DND-41 (cell line): Measurements from ENCODE around the gene SNX13.
"Not testable (repeated sequence)": the region's sequence is repeated elsewhere in the genome, so short reads cannot be mapped to it uniquely, and the experiment has no call there.

Experiments used
- ATAC-seq: fragments of 200-7000 bp; cut with Tn5 transposase; 3 replicates; pipeline ENCODE4 v1.9.1; 2021; ENCODE audit warnings: low read depth; ENCODE audit not compliant: insufficient read depth
- DNase-seq: peaks from one replicate; pipeline ENCODE4 v3.0.0-alpha.2; 2020
- H2AFZ ChIP-seq: 2 replicates; pipeline ENCODE4 v1.6.0; 2012; ENCODE audit warnings: low read depth, low read length
- H3K27ac ChIP-seq: 2 replicates; pipeline ENCODE4 v1.5.1; 2012; ENCODE audit warnings: low read length, inconsistent platforms
- H3K27me3 ChIP-seq: fragments of 200-600 bp; sonication (generic); 2 replicates; pipeline ENCODE4 v1.6.0; 2012; ENCODE audit warnings: low read length, mild to moderate bottlenecking, inconsistent platforms; ENCODE audit not compliant: insufficient read depth, poor library complexity
- H3K36me3 ChIP-seq: 2 replicates; pipeline ENCODE4 v1.5.1; 2012; ENCODE audit warnings: low read length, inconsistent platforms; ENCODE audit not compliant: insufficient read depth
- H3K4me1 ChIP-seq: 2 replicates; pipeline ENCODE4 v1.5.1; 2012; ENCODE audit warnings: mild to moderate bottlenecking, low read length; ENCODE audit not compliant: insufficient read depth
- H3K4me2 ChIP-seq: 2 replicates; pipeline ENCODE4 v1.6.0; 2012; ENCODE audit warnings: mild to moderate bottlenecking, moderate library complexity, low read length, inconsistent platforms; ENCODE audit not compliant: insufficient read depth
- H3K4me3 ChIP-seq, 2 experiments: fragments of 200-600 bp in 1 of 2; shearing (Covaris generic) in 1 of 2; 2 replicates each; pipeline ENCODE4 v1.5.1; 2012 to 2016; ENCODE audit warnings: inconsistent platforms in 2 of 2, low read length in 2 of 2, mild to moderate bottlenecking in 2 of 2, low read depth in 1 of 2, moderate library complexity in 1 of 2
- H3K79me2 ChIP-seq: 2 replicates; pipeline ENCODE4 v1.6.0; 2012; ENCODE audit warnings: low read length, inconsistent platforms; ENCODE audit not compliant: insufficient read depth
- H3K9ac ChIP-seq: 2 replicates; pipeline ENCODE4 v1.6.0; 2012; ENCODE audit warnings: low read depth, mild to moderate bottlenecking, inconsistent platforms, low read length, moderate library complexity
- H3K9me3 ChIP-seq: 2 replicates; pipeline ENCODE4 v1.5.1; 2012; ENCODE audit warnings: low read length, moderate library complexity, mild to moderate bottlenecking, inconsistent platforms; ENCODE audit not compliant: insufficient read depth, severe bottlenecking
- H4K20me1 ChIP-seq: 2 replicates; pipeline ENCODE4 v1.6.0; 2012; ENCODE audit warnings: low read length; ENCODE audit not compliant: insufficient read depth
- CTCF ChIP-seq: IDR thresholded peaks from 2 replicates; pipeline ENCODE4 v1.5.1; 2012; ENCODE audit warnings: borderline replicate concordance, low read length, moderate library complexity, mild to moderate bottlenecking; ENCODE audit not compliant: poor library complexity, severe bottlenecking; ENCODE audit errors: extremely low read depth
- EZH2 ChIP-seq: IDR thresholded peaks from 3 replicates; pipeline ENCODE4 v1.6.1; 2012; ENCODE audit warnings: borderline replicate concordance, low read depth, mild to moderate bottlenecking, moderate library complexity, low read length, inconsistent platforms; ENCODE audit not compliant: severe bottlenecking

Gene SNX13

GRCh38 chr7:17912050-17912449 is 28.2 kb downstream of the SNX13 start:
- H3K4me1 ChIP-seq, result no peaks in the 10 kb centered on the region
- H3K4me2 ChIP-seq, result no peak overlapping the region
- no peak overlapping the region for H2AFZ ChIP-seq
- H3K4me3 ChIP-seq, result no peak overlapping the region
- peaks cover 3% of the 10 kb centered on the region for H3K9me3 ChIP-seq
- no peaks in the 10 kb centered on the region for H3K27me3 ChIP-seq
- DNase-seq (no peak), ATAC-seq (no peak)
- no peak overlapping the region for H3K9ac ChIP-seq
- TF ChIP-seq CTCF, result no peak
- TF ChIP-seq EZH2, result no peak
- no peak overlapping the region for H3K27ac ChIP-seq
- H4K20me1 ChIP-seq, result peaks cover 16% of the 10 kb centered on the region
- peaks cover 77% of the 10 kb centered on the region for H3K79me2 ChIP-seq
- H3K36me3 ChIP-seq, result no peaks in the 10 kb centered on the region

- no peak overlapping the region for H3K9ac ChIP-seq
- no peaks in the 10 kb centered on the region for H3K36me3 ChIP-seq
- H3K27me3 ChIP-seq, result no peaks in the 10 kb centered on the region
- no peak overlapping the region for H2AFZ ChIP-seq
- H4K20me1 ChIP-seq, result peaks cover 16% of the 10 kb centered on the region
- peaks cover 62% of the 10 kb centered on the region for H3K79me2 ChIP-seq
- TF ChIP-seq EZH2, result no peak
- no peak for TF ChIP-seq CTCF
- no peak overlapping the region for H3K4me3 ChIP-seq
- no peak for DNase-seq
- no peak overlapping the region for H3K27ac ChIP-seq
- no peaks in the 10 kb centered on the region for H3K9me3 ChIP-seq
- ATAC-seq, result no peak
- no peak overlapping the region for H3K4me2 ChIP-seq
- H3K4me1 ChIP-seq, result no peaks in the 10 kb centered on the region
Observed at GRCh38 chr7:17910377-17910776, 29.9 kb downstream of the SNX13 start.

GRCh38 chr7:17909310-17909709 is 31.0 kb downstream of the SNX13 start:
- not testable (repeated sequence) for H3K27ac ChIP-seq, H3K4me1 ChIP-seq, ATAC-seq, H3K36me3 ChIP-seq, H3K9me3 ChIP-seq, H3K4me3 ChIP-seq, H3K4me2 ChIP-seq, H3K27me3 ChIP-seq, H3K9ac ChIP-seq, DNase-seq, H2AFZ ChIP-seq
- H4K20me1 ChIP-seq, result peaks cover 20% of the 10 kb centered on the region
- H3K79me2 ChIP-seq, result peaks cover 55% of the 10 kb centered on the region

GRCh38 chr7:17907014-17907413 is 33.3 kb downstream of the SNX13 start:
- Histone ChIP-seq H3K4me2 (no peak overlapping the region), H3K9me3 (no peaks in the 10 kb centered on the region), H3K4me3 (no peak overlapping the region), H3K36me3 (no peaks in the 10 kb centered on the region), H3K79me2 (peaks cover 44% of the 10 kb centered on the region), H3K27ac (no peak overlapping the region), H2AFZ (no peak overlapping the region), H3K9ac (no peak overlapping the region), H4K20me1 (peaks cover 11% of the 10 kb centered on the region), H3K4me1 (no peaks in the 10 kb centered on the region), H3K27me3 (no peaks in the 10 kb centered on the region)
- DNase-seq, result no peak
- no peak for TF ChIP-seq EZH2
- no peak for TF ChIP-seq CTCF
- no peak for ATAC-seq
